CD4-positive, alpha-beta T cell treated with Interleukin-21 for 1 hour (primary cell): ENCODE results near the gene HSF4.
"Not testable (repeated sequence)": the region's sequence is repeated elsewhere in the genome, so short reads cannot be mapped to it uniquely, and the experiment has no call there.

Experiments
- DNase-seq: peaks from one replicate; pipeline ENCODE4 v3.0.0-alpha.2; 2020

HSF4 gene

GRCh38 chr16:67164599-67165061 lies at the start of gene HSF4:
Gene HSF4, plus strand, starts transcription at chr16:67164745. Its CDS starts 67 bp downstream, at chr16:67164812.
- DNase-seq, result no peak

- no peak for DNase-seq
These were observed 49.8 kb upstream of the HSF4 start for GRCh38 chr16:67114793-67115192.

- no peak for DNase-seq
These were observed 48.9 kb upstream of the HSF4 start for GRCh38 chr16:67115639-67116038.

- DNase-seq, result no peak
These were observed 47.9 kb upstream of the HSF4 start for GRCh38 chr16:67116388-67117311.

GRCh38 chr16:67117716-67118115 lies 46.8 kb upstream of the HSF4 start:
- no peak for DNase-seq

GRCh38 chr16:67120025-67120424 lies 44.5 kb upstream of the HSF4 start:
- DNase-seq, result no peak

- not testable (repeated sequence) for DNase-seq
These were observed 41.7 kb upstream of the HSF4 start for GRCh38 chr16:67122799-67123198.

- DNase-seq, result no peak
These were observed 36.1 kb upstream of the HSF4 start for GRCh38 chr16:67128417-67128816.

GRCh38 chr16:67128887-67129286 lies 35.7 kb upstream of the HSF4 start:
- no peak for DNase-seq

GRCh38 chr16:67129422-67129821 lies 35.1 kb upstream of the HSF4 start:
- no peak for DNase-seq

- DNase-seq, result no peak
These were observed 26.9 kb upstream of the HSF4 start for GRCh38 chr16:67137605-67138004.

- no peak for DNase-seq
These were observed 23.2 kb upstream of the HSF4 start for GRCh38 chr16:67141391-67141790.

GRCh38 chr16:67142342-67142741 lies 22.2 kb upstream of the HSF4 start:
- DNase-seq, result no peak

- DNase-seq, result no peak
These were observed 19.6 kb upstream of the HSF4 start for GRCh38 chr16:67144943-67145342.

GRCh38 chr16:67145746-67146145 lies 18.8 kb upstream of the HSF4 start:
- no peak for DNase-seq

GRCh38 chr16:67146523-67147357 lies 17.8 kb upstream of the HSF4 start:
- no peak for DNase-seq

GRCh38 chr16:67147437-67148140 lies 17.0 kb upstream of the HSF4 start:
- DNase-seq, result no peak

- DNase-seq, result no peak
These were observed 16.3 kb upstream of the HSF4 start for GRCh38 chr16:67148221-67148620.

- no peak for DNase-seq
These were observed 15.8 kb upstream of the HSF4 start for GRCh38 chr16:67148656-67149275.

GRCh38 chr16:67149276-67150046 lies 15.1 kb upstream of the HSF4 start:
- no peak for DNase-seq

- peak; percentile 46 for DNase-seq
These were observed 14.3 kb upstream of the HSF4 start for GRCh38 chr16:67150047-67150832.
